ENCODE results near the gene KLHL5.

- no peak for TF ChIP-seq CTCF (IDR thresholded peaks at IDR 0.05; ENCODE audit: low read depth, low read length, poor library complexity, severe bottlenecking)
- no peak for TF ChIP-seq EZH2phosphoT487 (IDR thresholded peaks at IDR 0.05; ENCODE audit: borderline replicate concordance, low read length)
These were observed 17.6 kb upstream of the KLHL5 start for GRCh38 chr4:39044364-39044955.
